Cardiac fibroblast (primary cell): ENCODE data around the gene REM1.
"Not testable (repeated sequence)": the region's sequence is repeated elsewhere in the genome, so short reads cannot be mapped to it uniquely, and the experiment has no call there.

Experiments used
- DNase-seq, 2 donors: peaks; one replicate each; pipeline versions ENCODE4 v3.0.0 to v3.0.0-alpha.2; 2010; ENCODE audit warnings: low read depth in 2 of 2
- H3K4me3 ChIP-seq, 2 donors: replicated peaks in 1 of 2; 1 replicate in 1 of 2; 2 replicates in 1 of 2; pipeline ENCODE4 v1.5.1; 2011; ENCODE audit warnings: low read depth in 2 of 2, low read length in 2 of 2, mild to moderate bottlenecking in 2 of 2, moderate library complexity in 1 of 2
- TF ChIP-seq, protein P1 (sequence below): IDR thresholded peaks from one replicate; pipeline ENCODE4 v1.5.1; 2011; ENCODE audit warnings: low read depth, mild to moderate bottlenecking, low read length, inconsistent platforms

The REM1 gene, protein sequence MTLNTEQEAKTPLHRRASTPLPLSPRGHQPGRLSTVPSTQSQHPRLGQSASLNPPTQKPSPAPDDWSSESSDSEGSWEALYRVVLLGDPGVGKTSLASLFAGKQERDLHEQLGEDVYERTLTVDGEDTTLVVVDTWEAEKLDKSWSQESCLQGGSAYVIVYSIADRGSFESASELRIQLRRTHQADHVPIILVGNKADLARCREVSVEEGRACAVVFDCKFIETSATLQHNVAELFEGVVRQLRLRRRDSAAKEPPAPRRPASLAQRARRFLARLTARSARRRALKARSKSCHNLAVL

DNA sequence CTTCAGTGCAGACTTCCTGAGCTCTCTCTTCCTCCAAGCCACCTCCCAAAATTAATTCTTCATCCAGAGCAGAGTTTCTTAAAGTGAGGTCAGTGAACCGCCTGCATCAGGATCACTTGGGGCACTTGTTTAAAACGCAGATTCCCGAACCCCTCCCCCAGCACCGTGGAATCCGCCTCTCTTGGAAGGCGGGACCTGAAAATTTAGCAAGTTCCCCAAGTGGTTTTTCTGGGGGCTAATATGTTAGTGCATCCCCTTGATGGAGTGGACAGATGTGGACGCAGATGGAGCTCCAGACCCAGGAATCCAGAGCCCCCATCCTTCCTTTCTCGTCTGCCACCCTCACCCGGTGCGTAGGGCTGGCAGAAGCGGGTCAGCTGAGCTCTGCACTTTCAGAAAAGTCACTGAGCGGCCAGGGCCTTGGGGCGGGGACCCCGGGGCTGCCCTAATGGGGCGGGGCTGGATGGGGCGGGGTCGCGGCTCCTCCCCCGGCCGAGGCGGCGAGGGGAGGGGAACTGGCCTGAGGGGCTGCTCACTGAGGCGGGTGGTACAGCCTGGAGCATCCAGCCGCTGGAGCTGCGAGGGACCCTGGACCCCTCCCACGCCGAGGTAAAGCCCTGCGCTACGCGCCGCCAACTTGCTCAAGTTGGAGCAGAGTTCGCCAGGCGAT, at the start of gene REM1, which contains the start of gene DEFB124:
REM1 (plus strand) TSS at position 531 of the 670 bp plus-strand sequence. CDS start 1,158 bp downstream, outside the sequence.
DEFB124 (minus strand) TSS at position 370 of the 670 bp plus-strand sequence. CDS start 2,114 bp downstream, outside the sequence.
- no peak for DNase-seq
- H3K4me3 ChIP-seq, result peak within 1 kb of the TSS; percentile 43 to 50
- TF ChIP-seq, protein P1, sequence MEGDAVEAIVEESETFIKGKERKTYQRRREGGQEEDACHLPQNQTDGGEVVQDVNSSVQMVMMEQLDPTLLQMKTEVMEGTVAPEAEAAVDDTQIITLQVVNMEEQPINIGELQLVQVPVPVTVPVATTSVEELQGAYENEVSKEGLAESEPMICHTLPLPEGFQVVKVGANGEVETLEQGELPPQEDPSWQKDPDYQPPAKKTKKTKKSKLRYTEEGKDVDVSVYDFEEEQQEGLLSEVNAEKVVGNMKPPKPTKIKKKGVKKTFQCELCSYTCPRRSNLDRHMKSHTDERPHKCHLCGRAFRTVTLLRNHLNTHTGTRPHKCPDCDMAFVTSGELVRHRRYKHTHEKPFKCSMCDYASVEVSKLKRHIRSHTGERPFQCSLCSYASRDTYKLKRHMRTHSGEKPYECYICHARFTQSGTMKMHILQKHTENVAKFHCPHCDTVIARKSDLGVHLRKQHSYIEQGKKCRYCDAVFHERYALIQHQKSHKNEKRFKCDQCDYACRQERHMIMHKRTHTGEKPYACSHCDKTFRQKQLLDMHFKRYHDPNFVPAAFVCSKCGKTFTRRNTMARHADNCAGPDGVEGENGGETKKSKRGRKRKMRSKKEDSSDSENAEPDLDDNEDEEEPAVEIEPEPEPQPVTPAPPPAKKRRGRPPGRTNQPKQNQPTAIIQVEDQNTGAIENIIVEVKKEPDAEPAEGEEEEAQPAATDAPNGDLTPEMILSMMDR, result no peak

DNA sequence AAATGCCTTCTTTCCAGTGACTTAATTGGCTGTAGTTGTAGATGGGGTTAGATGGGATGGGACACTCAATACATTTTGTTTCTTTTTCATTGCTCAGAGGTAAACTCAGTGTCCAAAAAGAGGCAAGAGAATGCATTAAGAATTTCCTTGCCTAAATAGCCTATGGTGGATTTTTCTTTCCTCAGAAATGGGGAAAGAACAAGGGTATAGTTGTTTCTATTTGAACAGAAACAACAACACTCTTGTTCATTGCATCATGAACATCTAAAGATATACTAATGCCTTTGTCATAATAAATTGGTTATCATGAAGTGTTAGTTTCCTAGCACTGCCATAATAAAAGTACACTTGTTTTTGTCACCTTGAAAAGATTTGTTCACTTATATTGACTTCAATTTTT, 49.3 kb upstream of the REM1 start:
- TF ChIP-seq, protein P1, result no peak
- no peak overlapping the region for H3K4me3 ChIP-seq
- DNase-seq, result no peak

DNA sequence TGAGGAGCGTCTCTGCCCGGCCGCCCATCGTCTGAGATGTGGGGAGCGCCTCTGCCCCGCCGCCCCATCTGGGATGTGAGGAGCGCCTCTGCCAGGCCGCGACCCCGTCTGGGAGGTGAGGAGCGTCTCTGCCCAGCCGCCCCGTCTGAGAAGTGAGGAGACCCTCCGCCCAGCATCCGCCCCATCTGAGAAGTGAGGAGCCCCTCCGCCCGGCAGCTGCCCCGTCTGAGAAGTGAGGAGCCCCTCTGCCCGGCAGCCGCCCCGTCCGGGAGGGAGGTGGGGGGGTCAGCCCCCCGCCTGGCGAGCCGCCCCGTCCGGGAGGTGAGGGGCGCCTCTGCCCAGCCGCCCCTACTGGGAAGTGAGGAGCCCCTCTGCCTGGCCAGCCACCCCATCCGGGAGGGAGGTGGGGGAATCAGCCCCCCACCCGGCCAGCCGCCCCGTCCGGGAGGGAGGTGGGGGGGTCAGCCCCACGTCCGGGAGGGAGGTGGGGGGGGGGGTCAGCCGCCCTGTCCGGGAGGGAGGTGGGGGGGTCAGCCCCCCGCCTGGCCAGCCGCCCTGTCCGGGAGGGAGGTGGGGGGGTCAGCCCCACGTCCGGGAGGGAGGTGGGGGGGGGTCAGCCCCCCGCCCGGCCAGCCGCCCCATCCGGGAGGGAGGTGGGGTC, 48.1 kb upstream of the REM1 start:
- not testable (repeated sequence) for H3K4me3 ChIP-seq, DNase-seq

DNA sequence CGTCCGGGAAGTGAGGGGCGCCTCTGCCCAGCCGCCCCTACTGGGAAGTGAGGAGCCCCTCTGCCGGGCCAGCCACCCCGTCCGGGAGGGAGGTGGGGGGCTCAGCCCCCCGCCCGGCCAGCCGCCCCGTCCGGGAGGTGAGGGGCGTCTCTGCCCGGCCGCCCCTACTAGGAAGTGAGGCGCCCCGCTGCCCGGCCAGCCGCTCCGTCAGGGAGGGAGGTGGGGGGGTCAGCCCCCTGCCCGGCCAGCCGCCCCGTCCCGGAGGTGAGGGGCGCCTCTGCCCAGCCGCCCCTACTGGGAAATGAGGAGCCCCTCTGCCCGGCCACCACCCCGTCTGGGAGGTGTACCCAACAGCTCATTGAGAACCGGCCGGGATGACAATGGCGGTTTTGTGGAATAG, 47.5 kb upstream of the REM1 start:
- not testable (repeated sequence) for DNase-seq, H3K4me3 ChIP-seq

DNA sequence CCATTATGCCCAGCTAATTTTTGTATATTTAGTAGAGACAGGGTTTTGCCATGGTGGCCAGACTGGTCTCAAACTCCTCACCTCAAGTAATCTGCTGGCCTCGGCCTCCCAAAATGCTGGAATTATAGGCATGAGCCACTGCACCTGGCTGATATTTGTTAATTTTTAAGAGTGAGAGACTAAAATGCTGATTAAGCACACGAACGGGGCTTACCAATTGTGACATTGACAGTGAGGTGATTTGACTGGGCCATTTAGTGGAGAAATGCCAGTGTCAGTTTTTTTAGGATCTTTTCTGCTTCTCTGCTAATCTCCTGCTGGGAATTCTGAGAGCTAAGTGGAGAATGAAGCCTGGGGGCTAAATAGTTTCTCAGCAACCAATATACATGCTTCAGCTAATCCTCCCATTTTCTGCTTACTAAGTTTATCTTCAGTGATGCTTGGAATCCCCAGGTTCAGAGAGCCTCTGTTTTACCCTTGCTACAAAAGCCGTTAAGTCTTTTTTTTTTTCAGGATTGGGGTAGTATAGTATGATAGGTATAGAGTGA, 44.4 kb upstream of the REM1 start:
- TF ChIP-seq, protein P1, result no peak
- DNase-seq, result no peak
- no peak overlapping the region for H3K4me3 ChIP-seq

DNA sequence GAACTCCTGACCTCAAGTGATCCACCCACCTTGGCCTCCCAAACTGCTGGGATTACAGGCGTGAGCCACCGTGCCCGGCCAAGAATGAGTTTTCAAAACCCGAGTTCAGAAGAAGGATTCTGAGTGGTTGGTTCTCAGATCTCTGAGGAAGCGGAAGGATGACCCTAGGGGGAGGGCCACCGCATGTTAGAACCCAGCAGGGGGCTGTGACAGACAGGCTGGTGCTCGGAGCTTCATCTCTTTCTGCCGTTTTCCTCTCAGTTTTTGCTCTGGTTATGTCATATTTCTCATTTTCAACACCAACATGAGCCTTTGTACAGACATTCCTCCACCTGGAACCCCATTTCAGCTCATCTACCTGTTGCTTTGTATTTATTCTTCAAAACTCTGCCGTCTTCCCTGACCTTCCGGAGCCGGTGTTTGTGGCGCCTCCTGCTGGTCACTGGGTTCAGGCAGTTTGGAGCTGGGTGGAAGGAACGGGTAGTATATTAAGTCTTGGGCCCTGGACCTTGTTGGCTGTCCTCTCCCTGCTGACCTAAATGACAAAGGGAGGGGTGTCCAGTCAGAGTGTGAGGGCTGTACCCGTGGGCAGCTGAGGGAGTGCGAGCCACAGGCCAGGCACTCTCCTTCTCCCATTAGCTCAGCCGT, 35.0 kb upstream of the REM1 start, which contains the start of gene DEFB123:
DEFB123 (plus strand) TSS at position 621 of the 648 bp plus-strand sequence. CDS start 67 bp downstream, outside the sequence.
- H3K4me3 ChIP-seq, result no peak within 1 kb of the TSS
- no peak for DNase-seq
- TF ChIP-seq, protein P1, result peak; percentile 32

DNA sequence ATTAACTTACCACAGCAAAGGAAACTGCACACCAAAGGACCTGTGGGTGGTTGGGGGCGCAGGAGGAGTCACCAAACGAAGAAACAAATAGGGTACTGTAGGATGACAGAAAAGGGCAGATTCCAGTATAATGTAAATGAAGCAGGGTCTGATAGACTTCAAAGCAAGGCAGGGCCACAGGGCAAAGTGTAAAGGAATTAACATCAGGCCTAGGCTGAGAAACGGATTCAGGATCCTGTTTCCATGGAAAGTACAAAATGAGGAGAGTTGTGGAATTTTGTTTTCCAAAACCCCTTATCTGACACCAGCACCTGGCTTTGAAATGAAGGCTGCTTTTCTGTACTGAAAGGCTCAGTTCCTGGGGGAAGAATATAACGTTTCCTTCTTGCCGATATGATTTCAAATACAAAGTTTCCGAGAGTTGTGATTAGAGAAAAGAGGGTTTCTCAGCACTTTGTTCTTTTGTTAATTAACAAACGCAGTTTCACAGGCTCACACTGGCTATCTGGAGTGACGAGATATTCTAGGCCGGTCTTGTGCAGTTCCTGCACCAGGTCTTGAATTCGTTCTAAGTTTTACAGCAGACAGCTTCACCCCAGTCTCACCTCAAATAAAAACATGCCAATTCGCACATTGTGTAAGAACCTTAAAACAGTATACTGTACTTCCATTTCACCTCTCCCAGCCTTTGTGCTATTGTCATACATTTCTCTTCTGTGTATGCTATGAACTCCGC, 28.8 kb upstream of the REM1 start:
- TF ChIP-seq, protein P1, result no peak
- H3K4me3 ChIP-seq, result no peak overlapping the region
- DNase-seq, result no peak
